Measurements from ENCODE around the gene CCDC78.
A peak's percentile ranks its signal among the peaks of the same experiment; 100 is the strongest.

Gene CCDC78

DNA sequence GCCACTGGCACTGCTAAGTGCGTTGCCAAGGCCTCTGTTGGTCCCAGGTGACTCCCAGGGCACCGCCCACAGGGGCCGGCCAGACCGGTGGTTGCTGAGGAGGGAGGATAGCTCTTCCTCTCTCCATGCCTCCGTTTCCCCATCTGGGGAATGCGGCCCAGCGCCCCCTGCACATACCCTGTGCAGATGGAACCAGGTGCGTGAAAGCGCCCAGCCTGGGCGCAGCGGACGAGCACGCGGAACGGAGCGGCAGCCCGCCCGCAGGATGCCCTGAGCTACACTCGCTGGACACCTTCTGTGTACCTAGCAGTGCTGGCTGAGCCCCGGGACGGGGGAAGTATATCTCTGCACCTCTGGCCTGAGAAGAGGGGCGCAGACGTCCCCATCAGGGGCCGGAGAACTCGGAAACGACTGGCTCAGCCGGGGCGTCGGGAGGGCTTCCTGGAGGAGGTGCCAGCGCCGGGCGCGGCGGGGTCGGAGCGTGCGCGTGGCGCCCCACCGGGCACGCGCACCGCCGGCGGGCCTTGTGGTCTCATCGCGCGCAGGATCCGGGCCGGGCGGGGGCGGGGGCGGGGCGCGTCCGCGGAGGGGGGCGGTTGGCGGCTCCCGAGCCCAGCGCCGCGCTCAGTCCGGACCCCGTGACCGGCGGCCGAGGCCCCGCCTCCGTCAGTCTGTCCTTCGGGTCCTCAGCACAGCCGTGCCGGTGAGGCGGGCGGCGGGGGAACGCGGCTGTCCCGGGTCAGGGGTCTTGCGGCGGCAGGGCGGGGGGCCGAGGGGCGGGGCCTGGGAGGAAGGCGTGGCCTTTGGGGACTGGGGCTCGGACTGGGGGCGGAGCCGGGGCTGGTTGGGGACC lies at the start of gene CCDC78, which contains the start of gene HAGHL:
CCDC78 (minus strand) TSS at position 6 of the 853 bp plus-strand sequence. CDS start 76 bp downstream, outside the sequence.
HAGHL (plus strand) TSS at position 669 of the 853 bp plus-strand sequence. CDS start 404 bp downstream, outside the sequence.
- peak; percentile 67 for DNase-seq

DNA sequence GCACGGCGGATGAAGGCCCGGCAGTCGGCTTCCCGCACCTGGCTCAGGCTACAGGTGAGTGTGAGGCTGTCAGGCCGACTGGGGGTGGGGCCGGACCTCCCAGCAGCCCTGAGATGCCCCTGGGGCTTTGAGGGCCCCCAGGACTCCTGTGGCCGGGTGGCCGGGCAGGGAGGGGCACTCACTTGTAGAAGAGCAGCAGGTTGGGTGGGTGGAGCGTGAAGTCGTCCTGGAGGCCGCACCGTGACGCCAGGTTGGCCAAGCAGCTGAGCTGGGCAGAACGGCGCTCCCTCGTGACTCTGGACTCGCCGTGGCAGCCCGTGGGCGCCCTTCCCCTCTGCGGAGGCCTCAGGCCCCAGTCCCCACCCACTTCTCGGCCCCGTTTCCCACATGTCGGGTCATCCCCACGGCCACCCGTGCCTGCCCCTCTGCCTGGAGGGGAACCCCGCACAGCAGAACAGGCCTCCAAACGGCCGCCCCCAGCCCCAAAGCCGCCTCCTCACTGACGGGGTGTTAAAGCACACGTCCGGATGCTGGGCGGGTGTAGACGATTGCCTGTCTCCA lies 49.1 kb upstream of the CCDC78 start:
- DNase-seq: no peak

DNA sequence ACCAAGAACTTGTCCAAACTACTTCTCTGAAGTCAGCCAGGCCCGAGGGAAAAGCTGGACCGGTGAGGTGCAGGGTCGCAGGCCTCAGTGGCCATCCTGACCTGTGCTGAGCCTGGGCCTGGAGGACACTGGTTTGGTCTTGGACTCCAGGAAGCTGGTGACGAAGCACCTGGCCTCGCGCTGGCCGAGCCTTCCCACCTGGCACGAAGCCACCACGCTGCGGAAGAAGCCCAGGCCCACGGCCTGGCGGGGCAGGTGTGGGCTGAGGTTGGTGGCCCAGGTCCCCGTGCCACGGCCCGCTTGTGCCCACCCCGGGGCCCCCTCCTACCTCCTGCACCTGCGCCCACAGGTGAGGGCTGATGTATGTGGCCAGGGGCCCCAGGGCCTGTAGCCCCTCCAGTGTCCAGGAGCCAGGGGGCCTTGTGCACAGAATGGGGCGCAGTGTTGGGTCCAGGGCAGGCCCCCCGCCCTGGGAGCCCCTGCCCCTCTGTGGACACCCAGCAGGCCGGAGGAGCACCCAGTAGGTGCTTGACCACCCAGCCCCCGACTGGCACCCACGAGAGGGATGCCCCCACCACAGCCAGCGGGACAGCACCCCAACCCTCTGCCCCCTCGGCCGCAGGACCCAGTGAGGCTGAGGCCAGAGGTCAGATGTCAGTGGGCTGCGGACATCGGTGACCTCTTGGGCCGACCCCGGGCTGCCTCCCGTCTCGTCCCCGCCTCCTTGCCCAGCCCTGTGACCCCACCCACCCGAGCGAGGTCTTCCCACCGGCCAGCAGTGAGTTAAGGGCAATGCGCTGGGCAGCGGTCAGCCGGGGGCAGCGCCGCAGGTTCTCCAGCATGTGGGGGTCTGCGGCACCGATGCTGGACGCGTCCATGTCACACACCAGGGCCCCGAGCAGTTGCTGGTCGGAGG lies 48.1 kb upstream of the CCDC78 start:
- no peak for DNase-seq

DNA sequence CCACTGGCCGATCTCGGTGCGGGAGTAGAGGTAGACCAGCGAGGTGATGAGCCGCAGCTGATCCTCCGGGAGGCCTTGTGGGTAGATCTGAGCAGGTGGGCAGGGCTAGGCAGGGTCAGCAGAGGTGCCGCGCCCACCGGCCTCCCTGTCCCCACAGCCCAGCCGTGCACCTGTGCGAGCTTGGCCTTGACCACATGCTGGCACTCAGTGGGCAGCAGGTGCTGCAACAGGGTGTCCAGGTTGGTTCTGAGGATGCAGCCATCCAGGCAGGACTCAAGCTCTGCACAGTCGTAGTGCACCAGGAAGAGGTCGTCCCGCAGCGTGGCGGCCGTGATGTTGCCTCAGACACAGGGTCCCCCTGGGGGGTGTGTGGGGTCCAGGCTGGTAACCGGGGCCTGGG lies 46.7 kb upstream of the CCDC78 start:
- no peak for DNase-seq

DNA sequence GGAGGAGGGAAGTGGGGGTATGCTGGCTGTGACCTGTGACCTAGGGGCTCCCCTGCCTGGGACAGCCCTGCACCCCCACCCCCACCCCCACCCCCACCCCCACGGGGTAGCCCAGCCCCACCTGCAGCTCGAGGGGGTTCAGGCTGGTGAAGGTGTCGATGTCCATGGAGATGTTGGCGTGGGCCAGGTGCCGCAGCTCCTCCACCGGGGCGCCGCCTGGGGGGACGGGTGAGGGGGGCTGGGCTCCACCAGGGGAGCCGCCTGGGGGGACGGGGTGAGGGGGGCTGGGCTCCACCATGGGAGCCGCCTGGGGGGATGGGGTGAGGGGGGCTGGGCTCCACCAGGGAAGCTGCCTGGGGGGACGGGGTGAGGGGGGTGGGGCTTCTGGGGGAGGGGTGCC lies 44.2 kb upstream of the CCDC78 start:
- no peak for DNase-seq

DNA sequence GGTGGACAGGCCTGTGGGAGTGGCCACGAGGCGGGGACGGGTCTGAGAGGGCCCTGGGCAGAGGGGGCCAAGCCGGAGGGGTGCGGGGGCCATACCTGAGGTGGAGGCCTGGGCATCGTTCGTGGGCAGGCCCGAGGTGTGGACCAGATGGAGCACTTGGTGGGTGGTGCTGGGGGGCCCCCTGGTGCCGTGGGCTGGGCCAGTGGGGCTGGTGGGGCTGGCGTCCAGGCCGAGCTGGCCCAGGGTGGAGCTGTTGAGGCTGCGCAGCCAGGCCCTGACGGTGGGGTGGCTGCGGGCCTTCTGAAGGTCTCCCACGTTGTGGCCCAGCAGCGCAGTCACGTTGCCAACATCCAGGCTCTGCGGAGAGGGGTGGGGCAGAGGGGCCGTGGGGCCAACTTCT lies 43.7 kb upstream of the CCDC78 start:
- DNase-seq: no peak

DNA sequence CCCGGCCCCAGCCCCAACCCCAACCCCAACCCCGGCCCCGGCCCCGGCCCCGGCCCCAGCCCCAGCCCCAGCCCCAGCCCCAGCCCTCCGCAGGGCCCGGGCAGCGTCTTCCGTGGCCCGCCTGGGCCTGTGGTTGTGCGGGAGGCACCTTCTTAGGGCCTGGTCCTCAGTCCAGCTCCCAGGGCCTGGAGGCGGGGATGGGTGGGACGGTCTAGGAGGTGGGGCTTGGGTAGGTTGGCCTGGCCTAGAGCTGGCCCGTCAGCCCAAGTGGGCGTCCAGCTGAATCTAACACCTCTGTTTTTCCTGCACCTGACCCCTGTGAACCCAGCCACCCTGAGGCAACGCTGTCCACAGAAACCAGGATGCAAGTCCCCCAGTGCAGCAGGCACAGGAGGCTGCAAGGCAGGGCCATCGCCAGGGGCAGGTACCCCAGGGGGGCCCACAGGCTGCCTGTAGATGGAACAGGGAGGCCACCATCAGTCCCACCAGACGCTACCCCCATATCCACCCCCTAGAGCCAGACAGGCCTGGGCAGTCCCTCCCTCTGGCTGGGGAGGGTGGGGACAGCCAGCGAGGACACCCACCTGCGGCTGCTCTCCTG lies 43.0 kb upstream of the CCDC78 start:
- DNase-seq: no peak

DNA sequence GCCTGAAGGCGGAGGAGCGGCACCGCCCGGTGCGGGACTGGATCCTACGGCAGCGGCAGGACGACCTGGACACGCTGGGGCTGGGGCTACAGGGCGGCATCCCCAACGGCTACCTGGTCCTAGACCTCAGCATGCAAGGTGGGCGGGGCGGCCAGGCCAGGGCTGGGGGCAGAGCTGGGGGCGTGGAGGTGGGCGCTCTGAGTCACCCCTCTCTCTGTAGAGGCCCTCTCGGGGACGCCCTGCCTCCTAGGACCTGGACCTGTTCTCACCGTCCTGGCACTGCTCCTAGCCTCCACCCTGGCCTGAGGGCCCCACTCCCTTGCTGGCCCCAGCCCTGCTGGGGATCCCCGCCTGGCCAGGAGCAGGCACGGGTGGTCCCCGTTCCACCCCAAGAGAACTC lies 42.2 kb upstream of the CCDC78 start:
- no peak for DNase-seq

DNA sequence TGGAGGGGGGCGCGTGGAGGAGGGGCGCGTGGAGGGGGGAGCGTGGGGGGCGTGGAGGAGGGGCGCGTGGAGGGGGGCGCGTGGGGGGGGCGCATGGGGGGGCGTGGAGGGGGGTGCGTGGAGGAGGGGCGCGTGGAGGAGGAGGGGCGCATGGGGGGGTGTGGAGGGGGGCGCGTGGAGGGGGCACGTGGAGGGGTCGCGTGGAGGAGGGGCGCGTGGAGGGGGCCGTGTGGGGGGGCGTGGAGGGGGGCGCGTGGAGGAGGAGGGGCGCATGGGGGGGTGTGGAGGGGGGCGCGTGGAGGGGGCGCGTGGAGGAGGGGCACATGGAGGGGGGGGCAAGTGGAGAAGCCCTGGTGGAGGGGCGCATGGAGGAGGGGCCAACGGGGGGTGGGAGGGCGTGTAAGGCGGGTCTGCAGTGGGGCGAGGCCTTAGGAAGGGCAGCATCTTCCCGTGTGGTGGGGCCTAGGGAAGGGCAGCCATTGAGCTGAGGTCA lies 41.5 kb upstream of the CCDC78 start:
- no peak for DNase-seq

DNA sequence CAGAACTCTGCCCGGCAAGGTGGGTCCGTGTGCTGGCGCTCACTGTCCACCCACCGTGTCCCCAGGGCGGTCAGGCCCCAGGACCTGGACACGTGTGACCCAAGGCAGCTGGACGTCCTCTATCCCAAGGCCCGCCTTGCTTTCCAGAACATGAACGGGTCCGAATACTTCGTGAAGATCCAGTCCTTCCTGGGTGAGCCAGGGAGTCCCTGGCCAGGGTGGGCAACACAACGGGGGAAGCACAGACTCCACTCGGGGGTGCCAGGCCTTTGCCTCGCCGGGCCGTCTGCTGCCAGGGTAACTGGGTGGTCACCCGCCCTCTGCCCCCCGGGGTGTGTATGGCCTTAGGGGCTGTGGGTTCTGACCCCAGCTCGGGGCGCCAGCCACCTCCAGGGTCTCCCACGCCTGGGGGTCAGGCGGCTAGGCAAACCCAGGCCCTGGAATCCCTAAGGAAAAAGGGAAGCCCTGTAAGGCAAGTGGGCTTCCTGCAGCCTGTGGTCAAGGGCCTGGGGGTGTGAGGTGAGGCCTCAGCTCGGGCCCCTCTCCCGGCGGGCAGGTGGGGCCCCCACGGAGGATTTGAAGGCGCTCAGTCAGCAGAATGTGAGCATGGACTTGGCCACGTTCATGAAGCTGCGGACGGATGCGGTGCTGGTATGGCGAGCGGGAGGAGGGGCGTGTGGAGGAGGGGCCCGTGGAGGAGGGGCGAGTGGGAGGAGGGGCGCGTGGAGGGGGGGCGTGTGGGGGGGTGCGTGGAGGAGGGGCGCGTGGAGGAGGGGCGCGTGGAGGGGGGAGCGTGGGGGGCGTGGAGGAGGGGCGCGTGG lies 40.8 kb upstream of the CCDC78 start:
- no peak for DNase-seq

DNA sequence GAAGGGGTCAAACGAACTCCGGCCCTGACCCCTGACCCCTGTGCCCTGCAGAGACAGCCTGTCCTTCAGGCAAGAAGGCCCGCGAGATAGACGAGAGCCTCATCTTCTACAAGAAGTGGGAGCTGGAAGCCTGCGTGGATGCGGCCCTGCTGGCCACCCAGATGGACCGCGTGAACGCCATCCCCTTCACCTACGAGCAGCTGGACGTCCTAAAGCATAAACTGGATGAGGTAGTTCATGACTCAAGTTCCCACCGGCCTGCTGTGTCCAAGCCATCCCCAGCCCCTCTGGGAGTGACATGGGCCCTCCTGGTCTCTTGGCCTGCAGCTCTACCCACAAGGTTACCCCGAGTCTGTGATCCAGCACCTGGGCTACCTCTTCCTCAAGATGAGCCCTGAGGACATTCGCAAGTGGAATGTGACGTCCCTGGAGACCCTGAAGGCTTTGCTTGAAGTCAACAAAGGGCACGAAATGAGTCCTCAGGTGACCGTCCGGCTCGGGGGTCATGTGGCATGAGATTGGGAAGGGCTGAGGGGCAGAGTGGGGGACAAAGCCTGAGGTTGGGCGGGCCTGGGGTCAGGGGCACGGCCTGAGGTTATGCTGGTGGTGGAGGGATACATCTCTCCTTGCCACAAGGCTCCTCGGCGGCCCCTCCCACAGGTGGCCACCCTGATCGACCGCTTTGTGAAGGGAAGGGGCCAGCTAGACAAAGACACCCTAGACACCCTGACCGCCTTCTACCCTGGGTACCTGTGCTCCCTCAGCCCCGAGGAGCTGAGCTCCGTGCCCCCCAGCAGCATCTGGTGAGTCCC lies 40.0 kb upstream of the CCDC78 start:
- DNase-seq: no peak

DNA sequence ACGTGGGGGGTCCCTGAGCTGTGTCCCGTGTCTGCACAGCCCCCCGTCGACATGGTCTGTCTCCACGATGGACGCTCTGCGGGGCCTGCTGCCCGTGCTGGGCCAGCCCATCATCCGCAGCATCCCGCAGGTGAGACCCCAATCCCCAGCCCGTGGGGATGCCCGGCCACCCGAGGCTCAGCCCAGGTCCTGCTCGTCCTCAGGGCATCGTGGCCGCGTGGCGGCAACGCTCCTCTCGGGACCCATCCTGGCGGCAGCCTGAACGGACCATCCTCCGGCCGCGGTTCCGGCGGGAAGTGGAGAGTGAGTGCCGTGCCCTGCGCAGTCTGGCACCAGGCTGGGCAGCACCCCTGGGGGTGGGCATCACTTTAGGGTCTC lies 39.2 kb upstream of the CCDC78 start:
- no peak for DNase-seq

DNA sequence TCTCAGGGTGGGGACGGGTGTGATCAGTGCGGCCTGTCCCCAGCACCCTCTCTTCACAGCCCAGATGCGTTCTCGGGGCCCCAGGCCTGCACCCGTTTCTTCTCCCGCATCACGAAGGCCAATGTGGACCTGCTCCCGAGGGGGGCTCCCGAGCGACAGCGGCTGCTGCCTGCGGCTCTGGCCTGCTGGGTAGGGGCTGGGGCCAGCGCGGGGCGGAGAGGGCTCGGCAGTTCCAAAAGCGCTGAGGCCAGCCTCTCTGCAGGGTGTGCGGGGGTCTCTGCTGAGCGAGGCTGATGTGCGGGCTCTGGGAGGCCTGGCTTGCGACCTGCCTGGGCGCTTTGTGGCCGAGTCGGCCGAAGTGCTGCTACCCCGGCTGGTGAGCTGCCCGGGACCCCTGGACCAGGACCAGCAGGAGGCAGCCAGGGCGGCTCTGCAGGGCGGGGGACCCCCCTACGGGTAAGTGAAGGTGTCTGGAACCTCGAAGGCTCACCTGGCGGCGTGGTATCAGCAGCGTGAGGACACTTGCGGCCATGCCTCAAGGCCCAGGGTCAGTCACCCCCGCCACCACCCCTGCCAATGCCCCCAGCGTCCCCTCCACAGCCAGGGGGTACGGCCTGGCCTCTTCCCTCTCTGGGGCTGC lies 38.7 kb upstream of the CCDC78 start:
- DNase-seq: no peak

DNA sequence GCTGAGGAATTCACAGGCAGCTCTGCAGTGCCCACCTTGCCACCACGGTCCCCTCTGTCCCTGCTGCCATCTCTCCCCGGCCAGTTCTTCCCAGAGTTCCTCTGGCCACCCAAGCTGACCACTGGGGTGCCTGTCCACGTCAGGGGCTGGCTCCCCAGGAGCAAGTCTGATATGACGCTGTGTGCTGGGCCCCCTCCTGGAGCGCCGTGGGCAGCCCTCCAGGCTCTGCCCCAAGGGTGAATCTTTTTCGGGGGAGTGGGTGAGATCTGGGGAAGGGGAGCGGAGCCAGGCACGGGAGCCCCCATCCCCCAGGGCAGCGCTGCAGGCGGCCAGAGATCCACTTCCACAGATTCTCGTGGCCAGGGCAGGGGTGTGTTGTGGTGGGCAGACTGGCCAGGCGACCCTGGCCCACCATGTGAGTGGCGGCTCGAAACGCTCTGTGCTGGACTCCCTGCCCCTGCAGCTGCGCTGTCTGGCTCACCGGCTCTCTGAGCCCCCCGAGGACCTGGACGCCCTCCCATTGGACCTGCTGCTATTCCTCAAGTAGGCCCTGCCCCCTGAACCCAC lies 38.0 kb upstream of the CCDC78 start:
- no peak for DNase-seq

DNA sequence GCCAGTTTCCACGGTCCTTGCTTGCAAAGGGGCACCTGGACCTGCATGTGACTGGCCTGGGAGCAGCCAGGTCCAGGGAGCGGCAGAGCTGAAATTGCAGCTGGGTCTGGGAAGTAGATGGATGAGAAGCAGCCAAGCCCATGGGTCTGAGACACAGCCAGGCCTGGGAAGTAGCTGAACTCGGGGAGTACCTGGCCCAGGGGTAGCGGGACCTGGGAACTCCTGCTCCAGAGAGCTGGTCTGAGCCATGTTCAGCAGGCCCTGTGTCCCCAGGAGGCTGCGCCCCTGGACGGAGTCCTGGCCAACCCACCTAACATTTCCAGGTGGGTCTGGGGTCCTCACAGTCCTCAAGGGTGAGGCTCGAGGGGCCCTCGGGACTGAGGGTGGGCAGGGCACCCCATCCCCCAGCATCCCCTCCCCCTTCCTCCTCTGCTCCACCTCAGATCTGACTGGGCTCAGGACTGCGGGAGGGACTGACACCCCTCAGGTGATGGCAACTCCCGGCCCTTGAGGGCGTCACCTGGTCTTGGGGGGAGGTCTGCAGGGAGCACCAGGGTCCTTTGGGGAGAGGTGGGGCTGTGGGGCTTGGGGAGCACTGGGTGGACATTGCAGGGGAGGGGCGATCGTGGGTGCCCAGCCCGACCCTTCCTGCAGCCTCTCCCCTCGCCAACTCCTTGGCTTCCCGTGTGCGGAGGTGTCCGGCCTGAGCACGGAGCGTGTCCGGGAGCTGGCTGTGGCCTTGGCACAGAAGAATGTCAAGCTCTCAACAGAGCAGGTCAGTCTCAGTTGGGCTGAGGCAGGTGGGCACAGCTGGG lies 37.3 kb upstream of the CCDC78 start:
- DNase-seq: no peak

DNA sequence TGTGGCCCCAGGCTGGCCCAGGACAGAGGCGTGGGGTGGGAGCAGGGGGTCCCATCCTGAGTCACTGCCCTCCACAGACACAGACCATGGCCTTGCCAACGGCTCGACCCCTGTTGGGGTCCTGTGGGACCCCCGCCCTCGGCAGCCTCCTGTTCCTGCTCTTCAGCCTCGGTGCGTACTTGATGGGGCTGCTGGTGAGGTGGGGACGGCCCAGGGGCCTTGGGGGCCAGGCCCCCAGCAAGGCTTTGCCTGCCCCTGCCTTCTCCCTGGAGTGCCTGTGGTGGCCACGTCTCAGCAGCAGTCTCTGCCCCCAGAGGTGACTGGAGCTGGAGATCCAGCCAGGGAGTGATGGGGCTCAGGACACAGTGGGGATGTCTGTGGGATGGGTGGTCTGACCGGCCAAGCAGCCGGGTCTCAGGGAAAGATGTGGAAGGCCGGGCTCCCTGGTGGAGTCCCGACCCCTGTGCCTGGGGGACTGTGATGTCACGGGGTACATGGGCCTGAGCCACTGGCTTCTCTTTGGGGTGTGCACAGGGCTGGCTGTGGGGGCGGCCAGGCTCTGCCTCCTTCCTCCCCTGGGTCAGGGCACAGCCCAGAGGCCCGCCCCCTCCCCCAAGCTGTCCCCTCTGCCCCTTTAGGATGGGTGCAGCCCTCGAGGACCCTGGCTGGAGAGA lies 36.5 kb upstream of the CCDC78 start:
- DNase-seq: no peak

DNA sequence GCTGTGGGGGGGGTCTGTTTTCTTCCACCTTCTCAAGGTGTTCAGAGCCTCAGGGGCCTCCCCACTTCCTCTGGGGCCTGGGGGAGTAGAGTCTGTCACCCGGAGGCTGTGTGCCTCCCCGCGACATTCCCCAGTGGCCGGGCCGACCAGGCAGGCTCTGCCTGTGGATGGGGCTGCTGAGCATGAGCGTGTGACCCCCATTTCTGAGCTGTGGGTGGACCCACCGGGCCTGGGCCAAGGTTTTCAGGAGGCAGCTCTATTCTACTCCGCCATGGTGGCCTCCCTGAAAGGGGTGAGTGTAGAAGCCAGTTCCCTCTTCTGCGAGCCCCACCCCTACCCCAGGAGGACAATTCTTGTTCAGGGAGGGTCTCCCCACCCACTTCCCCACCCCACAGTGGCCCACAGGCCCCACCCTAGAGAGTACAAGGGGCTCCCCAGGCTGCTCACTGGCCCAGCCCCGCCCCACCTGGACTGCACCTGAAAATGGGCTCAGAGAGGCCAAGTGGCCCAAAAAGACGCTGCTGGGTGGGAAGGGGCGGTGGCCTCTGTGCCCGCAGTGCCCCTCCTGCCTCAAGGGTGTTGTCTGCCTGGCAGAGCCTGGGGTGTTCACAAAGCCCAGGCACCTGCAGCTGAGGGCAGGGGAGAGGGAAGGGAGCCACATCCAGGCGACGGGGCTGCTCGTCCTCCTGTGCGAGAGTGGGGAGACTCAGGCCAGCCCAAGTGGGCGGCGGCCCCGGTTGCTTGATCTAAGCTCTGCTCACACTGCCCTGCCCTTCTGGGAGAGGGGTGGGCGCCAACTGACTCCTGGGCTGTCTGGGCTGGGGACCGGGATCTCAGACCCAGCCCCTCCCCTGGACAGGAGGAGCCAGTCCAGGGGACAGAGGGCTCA lies 35.6 kb upstream of the CCDC78 start:
- DNase-seq: no peak

Measured in activated CD4-positive, CD25-positive, alpha-beta regulatory T cell treated with anti-CD3 and anti-CD28 coated beads, Interleukin-2, amount 50 U/mL, for 72 hours (primary cell).